SJCRH30 (cell line): ENCODE data around the gene SP6. TPM values are rescaled to one million over a fixed set of nuclear protein-coding genes. Genes with fewer than 3 reads are reported as not detected.

Experiments used
- total RNA-seq: library from RNA; depleted of rRNA; stranded (reverse); fragments of >200 nt; shearing (Covaris generic); gene quantifications from 2 replicates; pipeline ENCODE4 v1.2.3, GENCODE V29; 2014; rRNA removed

Gene SP6
- total RNA-seq, 1 experiment from 2014 or later = not detected

Other genes with a start within 250 kb of the SP6 start
- gene KPNB1, start 201.2 kb downstream of the SP6 start, total RNA-seq = 530 and 537 TPM in 2 replicates
- gene TBKBP1, start 157.0 kb downstream of the SP6 start, total RNA-seq = 14.4 and 15.6 TPM in 2 replicates
- gene TBX21, start 117.9 kb downstream of the SP6 start, total RNA-seq = not detected in 2 replicates
- gene OSBPL7, start 29.4 kb downstream of the SP6 start, total RNA-seq = 8.3 and 10.5 TPM in 2 replicates
- 45.1 and 46.7 TPM in 2 replicates for gene MRPL10, start 19.6 kb downstream of the SP6 start, total RNA-seq
- 0.18 and 0.34 TPM in 2 replicates for gene LRRC46, start 19.5 kb downstream of the SP6 start, total RNA-seq
- 8.0 and 12.9 TPM in 2 replicates for gene SCRN2, start 9.9 kb downstream of the SP6 start, total RNA-seq
- 3.7 and 3.9 TPM in 2 replicates for gene SP2, start 45.1 kb upstream of the SP6 start, total RNA-seq
- 9.7 and 10.4 TPM in 2 replicates for gene PNPO, start 90.4 kb upstream of the SP6 start, total RNA-seq
- not detected in 2 replicates for gene PRR15L, start 106.7 kb upstream of the SP6 start, total RNA-seq
- 47.0 and 64.2 TPM in 2 replicates for gene CDK5RAP3, start 120.0 kb upstream of the SP6 start, total RNA-seq
- 0.32 TPM in 1 of 2 replicates, not detected in the other for gene COPZ2, start 186.6 kb upstream of the SP6 start, total RNA-seq
- 75.1 and 78.1 TPM in 2 replicates for gene NFE2L1, start 197.2 kb upstream of the SP6 start, total RNA-seq